GM19463 (cell line): Measurements from ENCODE around the gene ATP1A4.
"Not testable (repeated sequence)": the region's sequence is repeated elsewhere in the genome, so short reads cannot be mapped to it uniquely, and the experiment has no call there.

ENCODE experiments used
- ATAC-seq: cut with Tn5 transposase; IDR thresholded peaks from one replicate; pipeline ENCODE4 v1.9.1; 2021; ENCODE audit warnings: mild to moderate bottlenecking, moderate library complexity; ENCODE audit not compliant: unreplicated experiment

The ATP1A4 gene

GRCh38 chr1:160151303-160151702 lies at the start of gene ATP1A4:
TSS of gene ATP1A4 (plus strand) at chr1:160151603. CDS start at chr1:160152041, 438 bp downstream.
- no peak for ATAC-seq

GRCh38 chr1:160101717-160102522 lies 49.5 kb upstream of the ATP1A4 start:
- ATAC-seq: no peak

GRCh38 chr1:160103658-160104408 lies 47.6 kb upstream of the ATP1A4 start:
- no peak for ATAC-seq

- no peak for ATAC-seq
Measured at GRCh38 chr1:160104486-160104885, 46.9 kb upstream of the ATP1A4 start.

- no peak for ATAC-seq
Measured at GRCh38 chr1:160105155-160105554, 46.2 kb upstream of the ATP1A4 start.

- no peak for ATAC-seq
Measured at GRCh38 chr1:160107512-160107911, 43.9 kb upstream of the ATP1A4 start.

- no peak for ATAC-seq
Measured at GRCh38 chr1:160108888-160109662, 42.3 kb upstream of the ATP1A4 start.

GRCh38 chr1:160109686-160110085 lies 41.7 kb upstream of the ATP1A4 start:
- ATAC-seq: no peak

- ATAC-seq: not testable (repeated sequence)
Measured at GRCh38 chr1:160111462-160111861, 39.9 kb upstream of the ATP1A4 start.

- ATAC-seq: no peak
Measured at GRCh38 chr1:160112357-160112756, 39.0 kb upstream of the ATP1A4 start.

- no peak for ATAC-seq
Measured at GRCh38 chr1:160113407-160113806, 38.0 kb upstream of the ATP1A4 start.

GRCh38 chr1:160114085-160114484 lies 37.3 kb upstream of the ATP1A4 start:
- ATAC-seq: no peak

GRCh38 chr1:160115545-160116282 lies 35.7 kb upstream of the ATP1A4 start, which contains the start of gene ATP1A2:
TSS of gene ATP1A2 (plus strand) at chr1:160115759. CDS start at chr1:160115862, 103 bp downstream.
- ATAC-seq: no peak

GRCh38 chr1:160116283-160117147 lies 34.9 kb upstream of the ATP1A4 start:
- no peak for ATAC-seq

GRCh38 chr1:160117300-160117699 lies 34.1 kb upstream of the ATP1A4 start:
- no peak for ATAC-seq

GRCh38 chr1:160117709-160118183 lies 33.7 kb upstream of the ATP1A4 start:
- ATAC-seq: no peak

- ATAC-seq: no peak
Measured at GRCh38 chr1:160118928-160119327, 32.5 kb upstream of the ATP1A4 start.

- no peak for ATAC-seq
Measured at GRCh38 chr1:160120797-160121196, 30.6 kb upstream of the ATP1A4 start.

- no peak for ATAC-seq
Measured at GRCh38 chr1:160121388-160121787, 30.0 kb upstream of the ATP1A4 start.
